HG03460 (cell line): ENCODE data around the gene SHROOM3.

Experiments
- ATAC-seq: cut with Tn5 transposase; IDR thresholded peaks from one replicate; pipeline ENCODE4 v1.9.1; 2021; ENCODE audit not compliant: unreplicated experiment

The SHROOM3 gene

GRCh38 chr4:76799140-76799539 is 364.1 kb downstream of the SHROOM3 start:
- no peak for ATAC-seq

- no peak for ATAC-seq
These were observed 364.7 kb downstream of the SHROOM3 start for GRCh38 chr4:76799718-76800117.

DNA sequence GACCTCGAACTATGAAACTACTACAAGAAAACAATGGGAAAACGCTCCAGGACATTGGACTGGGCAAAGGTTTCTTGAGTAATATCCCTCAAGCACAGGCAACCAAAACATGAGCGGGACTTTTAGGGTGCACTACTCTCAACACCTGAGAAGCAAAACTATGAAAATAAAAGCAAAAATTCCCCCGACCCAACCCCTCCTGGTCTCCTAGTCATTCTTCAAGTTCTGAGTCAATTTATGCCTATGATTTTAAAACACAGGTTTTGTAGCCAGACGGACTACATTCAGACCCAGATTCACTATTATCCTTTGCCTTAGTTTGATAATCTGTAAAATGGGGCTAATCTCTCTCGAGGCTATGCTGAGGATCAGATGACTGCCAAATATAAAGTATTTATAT is 365.9 kb downstream of the SHROOM3 start:
- ATAC-seq: no peak

GRCh38 chr4:76801621-76802235 is 366.7 kb downstream of the SHROOM3 start:
- ATAC-seq: no peak

- ATAC-seq: no peak
These were observed 367.4 kb downstream of the SHROOM3 start for GRCh38 chr4:76802236-76803021.

- no peak for ATAC-seq
These were observed 368.5 kb downstream of the SHROOM3 start for GRCh38 chr4:76803522-76803921.

DNA sequence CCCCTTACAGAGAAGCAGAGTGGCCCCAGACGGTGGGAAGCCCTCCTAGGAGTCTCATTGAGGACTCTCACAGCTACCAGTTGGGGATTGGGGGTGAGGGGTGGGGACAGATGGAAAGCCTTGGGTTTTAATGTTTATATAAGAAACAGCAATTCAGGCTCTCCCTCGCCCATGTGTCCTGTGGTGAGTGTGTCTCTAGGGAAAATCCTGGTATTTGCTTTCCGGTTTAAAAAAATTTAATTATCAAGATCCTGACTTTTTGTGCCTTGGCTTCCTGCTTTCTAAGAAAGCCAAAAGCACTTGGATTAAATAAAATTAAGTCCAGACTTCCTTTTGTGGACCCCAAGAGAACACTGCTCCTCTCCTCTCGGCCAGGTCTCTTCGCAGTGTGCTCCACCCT is 369.1 kb downstream of the SHROOM3 start:
- ATAC-seq: no peak

GRCh38 chr4:76806346-76806745 is 371.3 kb downstream of the SHROOM3 start:
- no peak for ATAC-seq

DNA sequence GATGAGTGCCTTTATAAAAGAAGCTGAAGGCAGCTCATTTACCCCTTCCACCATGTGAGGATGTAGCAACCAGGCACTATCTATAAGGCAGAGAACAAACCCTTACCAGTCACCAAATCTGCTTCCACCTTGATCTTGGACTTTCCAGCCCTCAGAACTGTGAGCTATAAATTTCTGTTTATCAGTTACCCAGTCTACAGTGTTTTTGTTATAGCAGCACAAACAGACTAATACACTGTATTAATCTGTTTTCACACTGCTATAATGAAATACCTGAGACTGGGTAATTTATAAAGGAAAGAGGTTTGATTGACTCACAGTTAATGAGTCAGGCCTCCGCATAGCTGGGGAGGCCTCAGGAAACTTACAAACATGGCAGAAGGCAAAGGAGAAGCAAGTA is 371.7 kb downstream of the SHROOM3 start:
- no peak for ATAC-seq

GRCh38 chr4:76809594-76810305 is 374.7 kb downstream of the SHROOM3 start:
- no peak for ATAC-seq

DNA sequence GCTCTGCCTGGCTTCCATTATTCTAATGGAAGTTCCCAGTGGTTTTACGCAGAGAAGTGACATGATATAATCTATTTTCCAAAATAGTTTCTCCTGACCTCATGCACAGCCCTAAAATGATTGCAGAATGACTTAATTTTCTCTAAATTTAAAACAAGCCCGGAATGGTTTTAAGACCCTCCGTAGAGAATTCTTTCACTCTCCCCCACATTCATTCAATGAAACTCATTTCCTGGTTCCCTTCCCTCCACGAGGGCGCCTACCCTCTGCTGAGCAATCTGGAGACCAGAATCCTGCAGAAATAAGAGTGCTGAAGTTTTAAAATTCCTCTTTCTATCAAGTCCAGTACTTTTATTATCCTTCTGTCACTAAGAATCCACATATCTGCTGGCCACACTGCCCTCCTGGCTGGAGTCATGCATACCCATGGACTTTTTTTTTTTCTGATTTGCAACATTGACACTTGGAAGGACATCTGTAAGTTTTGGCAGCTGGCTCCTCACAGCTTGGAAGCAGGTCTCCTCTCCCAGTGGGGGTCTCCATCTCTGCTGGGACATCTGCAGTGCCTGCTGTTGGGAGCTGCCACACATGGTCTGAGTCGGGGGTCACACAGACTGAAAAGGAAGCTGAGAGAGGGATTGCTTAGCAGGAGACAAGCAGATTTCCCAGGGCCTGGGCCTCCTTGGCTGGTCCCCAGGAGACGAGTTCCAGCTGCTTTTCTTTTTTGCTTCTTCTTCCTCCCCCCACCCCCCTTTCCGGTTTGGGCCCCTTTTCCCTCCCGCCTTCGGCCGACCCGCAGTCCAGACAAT is 376.8 kb downstream of the SHROOM3 start:
- ATAC-seq: no peak

DNA sequence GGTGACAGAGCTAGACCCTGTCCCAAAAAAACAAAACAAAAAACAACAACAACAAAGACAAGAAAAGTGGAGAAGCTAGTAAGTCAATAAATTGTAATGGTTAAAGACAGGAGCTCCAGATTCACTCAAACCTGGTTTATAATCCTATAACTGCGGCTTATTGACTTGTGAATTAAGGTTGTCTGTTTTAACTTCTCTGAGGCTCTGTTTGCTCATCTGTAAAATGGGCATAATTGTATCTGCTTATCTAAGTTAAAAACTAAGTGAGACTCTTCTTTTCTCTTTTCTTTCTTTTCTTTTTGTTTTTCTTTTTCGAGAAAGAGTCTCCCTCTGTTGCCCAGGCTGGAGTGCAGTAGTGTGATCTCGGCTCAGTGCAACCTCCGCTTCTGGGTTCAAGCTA is 378.0 kb downstream of the SHROOM3 start:
- no peak for ATAC-seq

DNA sequence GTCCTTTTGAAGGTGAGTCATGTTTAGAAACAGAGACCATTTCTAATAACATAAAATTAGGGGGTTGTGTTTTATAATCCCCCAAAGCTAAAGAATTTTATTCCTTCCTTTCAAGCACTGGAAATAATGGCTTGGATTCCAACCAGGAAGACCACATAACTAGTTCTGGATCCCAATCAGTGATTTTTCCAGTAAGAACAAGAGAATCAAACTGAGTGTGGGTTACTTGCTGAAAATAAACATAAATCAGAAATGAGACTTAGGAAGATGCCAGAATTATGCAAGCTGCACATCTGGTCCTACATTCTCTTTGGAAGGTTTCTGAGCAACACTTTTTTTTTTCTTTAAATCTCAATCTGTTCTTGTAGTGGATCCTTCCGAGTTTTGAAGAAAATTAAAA is 386.6 kb downstream of the SHROOM3 start:
- ATAC-seq: no peak

DNA sequence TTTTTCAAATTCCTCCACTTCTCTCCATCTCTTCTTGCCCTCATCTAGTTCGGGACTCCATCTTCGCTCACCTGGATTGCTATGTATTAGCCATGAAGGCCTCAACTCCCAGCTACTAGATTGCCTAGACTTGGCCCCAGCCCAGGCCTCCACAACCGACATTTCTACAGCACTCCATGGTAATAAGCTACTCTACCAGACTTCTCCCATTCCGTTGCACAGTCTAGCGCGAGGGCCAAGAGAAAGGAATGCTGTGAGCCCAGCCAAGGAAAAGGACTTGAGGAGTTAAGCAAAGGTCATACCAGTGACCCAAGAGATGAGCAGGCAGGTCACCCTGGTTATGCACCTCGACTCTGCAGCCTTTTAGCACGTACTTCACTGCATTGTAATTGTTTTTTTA is 387.3 kb downstream of the SHROOM3 start:
- ATAC-seq: no peak

DNA sequence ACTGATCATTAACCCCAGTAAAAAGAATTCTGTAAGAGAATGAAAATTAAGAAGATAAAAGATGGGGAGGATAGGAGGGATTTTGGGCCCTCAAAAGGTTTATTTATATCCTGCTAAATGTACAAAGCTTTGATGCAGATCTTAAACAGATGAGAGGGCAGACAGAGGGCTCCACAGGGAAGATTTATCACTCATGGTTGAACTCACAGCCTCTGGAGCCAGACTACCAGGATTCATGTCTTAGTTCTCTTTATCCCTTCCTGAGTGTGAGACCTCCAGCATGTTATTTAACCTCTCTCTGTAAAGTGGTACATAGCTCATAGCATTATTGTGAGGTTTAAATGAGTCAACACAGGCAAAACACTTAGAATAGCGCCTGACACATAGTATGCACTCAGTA is 388.5 kb downstream of the SHROOM3 start:
- ATAC-seq: no peak

- ATAC-seq: no peak
These were observed 395.6 kb downstream of the SHROOM3 start for GRCh38 chr4:76830612-76830963.

DNA sequence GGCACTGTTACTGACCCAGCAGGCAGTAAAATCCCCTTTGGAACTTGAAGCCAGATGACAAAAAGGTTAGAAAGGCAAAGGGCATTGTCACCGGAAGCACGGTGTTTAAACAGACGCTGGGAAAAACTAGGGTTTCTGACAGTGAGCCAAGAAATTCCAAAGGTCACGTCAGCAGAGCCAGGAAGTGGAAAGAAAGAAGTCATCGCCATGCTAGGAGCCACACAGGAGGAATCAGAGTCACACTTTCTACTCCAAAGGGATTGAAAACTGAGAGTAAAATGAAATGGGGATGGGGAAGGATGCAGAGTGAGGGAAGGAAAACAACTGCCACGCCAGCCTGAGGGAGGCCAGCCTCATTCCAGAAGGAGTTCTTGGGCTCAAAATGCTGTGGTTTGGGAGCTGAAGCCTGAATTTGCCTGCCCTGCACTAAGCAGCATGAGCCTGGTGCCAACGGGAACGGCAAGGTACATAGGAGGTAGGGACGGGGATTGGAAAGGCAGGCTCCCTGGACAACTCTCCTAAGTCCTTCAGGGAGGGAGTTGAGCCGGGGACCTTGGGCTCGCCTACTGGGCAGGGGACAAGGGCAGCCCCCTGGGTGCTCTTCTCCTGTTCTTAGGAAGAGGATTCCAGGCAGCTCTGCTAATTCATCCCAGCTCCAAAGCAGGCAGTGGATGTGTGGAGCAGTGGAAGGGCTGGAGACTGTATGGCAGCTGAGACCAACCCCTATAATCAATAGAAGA is 396.1 kb downstream of the SHROOM3 start:
- no peak for ATAC-seq

DNA sequence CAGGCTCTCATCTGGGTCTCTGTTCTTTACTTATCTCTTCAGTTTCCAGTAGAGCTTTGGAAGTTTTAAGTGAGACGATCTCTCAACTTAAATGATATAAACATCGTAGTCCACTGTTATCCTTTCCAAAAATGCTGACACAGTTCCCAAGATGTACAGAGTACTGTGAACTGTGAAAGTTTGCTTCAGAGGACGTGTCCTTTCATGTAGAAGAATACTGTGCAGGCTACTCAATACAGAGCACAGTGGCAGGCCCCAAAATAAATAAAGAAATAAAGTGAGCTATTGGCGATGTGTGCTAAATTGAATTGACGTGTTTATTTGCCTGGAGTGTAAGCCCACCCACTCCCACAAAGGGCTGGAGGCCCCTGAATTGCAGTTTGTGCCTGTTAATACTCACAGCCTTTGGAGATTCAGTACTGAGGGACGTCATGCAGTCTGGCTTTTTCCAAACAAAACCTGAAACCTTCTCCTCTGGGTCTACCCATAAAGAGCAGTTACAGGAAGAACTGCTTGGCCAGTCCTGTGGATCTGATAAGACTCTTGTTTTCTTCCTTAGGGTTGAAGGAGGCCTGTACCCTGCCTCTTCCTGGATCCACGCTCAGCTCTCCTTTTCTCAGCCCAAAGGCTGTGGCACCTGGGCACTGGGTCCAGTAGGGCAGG is 396.8 kb downstream of the SHROOM3 start:
- no peak for ATAC-seq
